Lower lobe of right lung (tissue), 2 donors: ENCODE measurements around the gene AP4S1. TPM values are rescaled to one million over a fixed set of nuclear protein-coding genes. Genes with fewer than 3 reads are reported as not detected.
A peak's percentile ranks its signal among the peaks of the same experiment; 100 is the strongest.

ENCODE experiments used
- ATAC-seq, 2 donors: fragments of 200-7000 bp; cut with Tn5 transposase; one replicate each; pipeline ENCODE4 v1.9.1; 2020 to 2022; ENCODE audit warnings: mild to moderate bottlenecking in 2 of 2, moderate library complexity in 2 of 2
- DNase-seq: peaks from one replicate; pipeline ENCODE4 v3.0.0-alpha.2; 2020
- H3K27ac ChIP-seq: fragments of 200-600 bp; one replicate; pipeline ENCODE4 v1.8.0; 2022
- H3K27me3 ChIP-seq: fragments of 200-600 bp; one replicate; pipeline ENCODE4 v1.8.0; 2022; ENCODE audit warnings: low read depth
- H3K36me3 ChIP-seq: fragments of 200-600 bp; one replicate; pipeline ENCODE4 v1.8.0; 2022; ENCODE audit warnings: mild to moderate bottlenecking
- H3K4me1 ChIP-seq: fragments of 200-600 bp; one replicate; pipeline ENCODE4 v1.8.0; 2022
- H3K4me3 ChIP-seq: fragments of 200-600 bp; one replicate; pipeline ENCODE4 v1.8.0; 2022; ENCODE audit warnings: mild to moderate bottlenecking
- H3K9me3 ChIP-seq: fragments of 200-600 bp; one replicate; pipeline ENCODE4 v1.8.0; 2022
- intact Hi-C: fragments of 100-400 bp; cut with DNase I; formaldehyde crosslinking; loops from one replicate; pipeline ENCODE4 v1.11.0; 2022
- microRNA-seq: library from miRNA; unstranded; fragments of <30 nt; microRNA quantifications from one replicate; pipeline ENCODE4 v1.2.0, GENCODE V29; 2020; ENCODE audit warnings: borderline number of aligned reads
- total RNA-seq: library from RNA; stranded (reverse); fragmentation: NEBNext Ultra II Directional; extraction: Animal tissue kit (Norgen Biotek cat#: 25700); gene quantifications from one replicate; pipeline ENCODE4 v1.2.1, GENCODE V29; 2021
- TF ChIP-seq, protein P1 (sequence below): fragments of 200-600 bp; IDR thresholded peaks from one replicate; pipeline ENCODE4 v1.8.0; 2022; ENCODE audit warnings: antibody characterized with exemption, mild to moderate bottlenecking
- donor health status: DM: no; HTN: yes; CAD: no; lungs with severe emphysema.

AP4S1 gene
- total RNA-seq, 1 donor from 2014 or later = 8.6 TPM

DNA sequence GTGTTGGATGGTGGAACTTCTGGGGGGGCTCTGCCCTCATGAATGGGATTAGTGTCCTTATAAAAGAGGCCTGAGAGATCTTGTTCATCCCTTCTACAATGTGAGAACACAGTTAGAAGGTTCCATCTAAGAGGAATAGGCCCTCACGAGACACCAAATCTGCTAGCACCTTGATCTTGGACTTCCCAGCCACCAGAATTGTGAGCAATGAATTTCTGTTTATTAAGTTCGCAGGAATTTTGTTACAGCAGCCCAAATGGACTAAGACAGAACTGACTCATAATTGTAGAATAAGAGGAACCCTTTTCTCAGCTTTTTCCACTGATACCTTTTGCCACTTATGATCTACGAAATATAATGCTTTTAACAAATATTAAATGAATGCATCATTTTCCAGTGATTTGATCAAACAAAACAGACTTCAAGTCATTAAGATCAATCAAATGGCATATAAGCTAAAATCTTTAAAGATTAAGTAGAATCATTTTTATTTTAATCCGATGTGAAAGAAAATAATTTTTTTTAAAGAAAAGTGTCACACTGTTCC is 113.9 kb downstream of the AP4S1 start:
- H3K9me3 ChIP-seq = no peaks in the 10 kb centered on the region
- no peak overlapping the region for H3K4me3 ChIP-seq
- H3K4me1 ChIP-seq = no peaks in the 10 kb centered on the region
- H3K27ac ChIP-seq = no peak overlapping the region
- TF ChIP-seq, protein P1, sequence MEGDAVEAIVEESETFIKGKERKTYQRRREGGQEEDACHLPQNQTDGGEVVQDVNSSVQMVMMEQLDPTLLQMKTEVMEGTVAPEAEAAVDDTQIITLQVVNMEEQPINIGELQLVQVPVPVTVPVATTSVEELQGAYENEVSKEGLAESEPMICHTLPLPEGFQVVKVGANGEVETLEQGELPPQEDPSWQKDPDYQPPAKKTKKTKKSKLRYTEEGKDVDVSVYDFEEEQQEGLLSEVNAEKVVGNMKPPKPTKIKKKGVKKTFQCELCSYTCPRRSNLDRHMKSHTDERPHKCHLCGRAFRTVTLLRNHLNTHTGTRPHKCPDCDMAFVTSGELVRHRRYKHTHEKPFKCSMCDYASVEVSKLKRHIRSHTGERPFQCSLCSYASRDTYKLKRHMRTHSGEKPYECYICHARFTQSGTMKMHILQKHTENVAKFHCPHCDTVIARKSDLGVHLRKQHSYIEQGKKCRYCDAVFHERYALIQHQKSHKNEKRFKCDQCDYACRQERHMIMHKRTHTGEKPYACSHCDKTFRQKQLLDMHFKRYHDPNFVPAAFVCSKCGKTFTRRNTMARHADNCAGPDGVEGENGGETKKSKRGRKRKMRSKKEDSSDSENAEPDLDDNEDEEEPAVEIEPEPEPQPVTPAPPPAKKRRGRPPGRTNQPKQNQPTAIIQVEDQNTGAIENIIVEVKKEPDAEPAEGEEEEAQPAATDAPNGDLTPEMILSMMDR = no peak
- no peak for DNase-seq
- intact Hi-C loops = no loop called here
- peaks cover 98% of the 10 kb centered on the region for H3K36me3 ChIP-seq
- no peaks in the 10 kb centered on the region for H3K27me3 ChIP-seq
- no peak for ATAC-seq

DNA sequence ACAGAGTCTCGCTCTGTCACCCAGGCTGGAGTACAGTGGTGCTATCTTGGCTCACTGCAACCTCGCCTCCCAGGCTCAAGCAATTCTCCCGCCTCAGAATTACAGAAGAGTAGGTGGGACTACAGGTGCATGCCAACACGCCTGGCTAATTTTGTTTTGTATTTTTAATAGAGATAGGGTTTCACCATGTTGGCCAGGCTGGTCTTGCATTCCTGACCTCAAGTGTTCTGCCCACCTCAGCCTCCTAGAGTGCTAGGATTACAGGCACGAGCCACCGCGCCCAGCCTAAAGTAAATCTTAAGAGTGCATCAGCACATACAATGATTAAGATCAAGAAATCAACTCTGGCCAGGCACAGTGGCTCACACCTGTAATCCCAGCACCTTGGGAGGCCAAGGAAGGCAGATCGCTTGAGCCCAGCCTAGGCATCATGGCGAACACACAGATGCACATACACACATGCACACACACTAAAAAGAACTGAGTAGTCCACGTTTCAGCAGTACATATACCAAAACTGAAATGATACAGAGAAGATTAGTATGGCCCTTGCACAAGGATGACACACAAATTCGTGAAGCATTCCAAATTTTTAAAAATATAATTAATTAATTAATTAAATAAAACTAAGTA is 117.1 kb downstream of the AP4S1 start:
- intact Hi-C loops = no loop called here
- ATAC-seq (no peak), DNase-seq (no peak)
- Histone ChIP-seq H3K27me3 (no peaks in the 10 kb centered on the region), H3K4me1 (no peaks in the 10 kb centered on the region), H3K36me3 (peaks cover 99% of the 10 kb centered on the region), H3K27ac (no peak overlapping the region), H3K4me3 (no peak overlapping the region), H3K9me3 (no peaks in the 10 kb centered on the region)
- TF ChIP-seq, protein P1 = no peak

Small RNAs within 50 kb of the gene (microRNA-seq; reads per million reads assigned to microRNA genes)
- 8.5 reads per million, percentile 11 among the genes with 10 or more reads in this experiment for gene MIR624

Other genes with a start within 250 kb of the AP4S1 start
- gene COCH, start 151.1 kb upstream of the AP4S1 start, total RNA-seq = 0.50 TPM
- 32.8 TPM for gene STRN3, start 730 bp downstream of the AP4S1 start, total RNA-seq
- gene HECTD1, start 182.1 kb downstream of the AP4S1 start, total RNA-seq = 166 TPM